ACC112 (cell line): ENCODE data around the gene SYNC.
A peak's percentile ranks its signal among the peaks of the same experiment; 100 is the strongest.
"Not testable (repeated sequence)": the region's sequence is repeated elsewhere in the genome, so short reads cannot be mapped to it uniquely, and the experiment has no call there.

Experiments used
- H2AFZ ChIP-seq: fragments of 200-600 bp; sonication (generic); one replicate; pipeline ENCODE4 v1.6.0; 2017; ENCODE audit warnings: antibody characterized with exemption, low read length; ENCODE audit not compliant: unreplicated experiment
- H3K27ac ChIP-seq: fragments of 200-600 bp; sonication (generic); 2 replicates; pipeline ENCODE4 v1.5.1; 2014; ENCODE audit warnings: low read depth, mild to moderate bottlenecking, antibody characterized with exemption, low read length, moderate library complexity
- H3K27me3 ChIP-seq: fragments of 200-600 bp; sonication (generic); 2 replicates; pipeline ENCODE4 v1.6.1; 2014; ENCODE audit warnings: mild to moderate bottlenecking, antibody characterized with exemption, low read length, moderate library complexity, mixed read lengths; ENCODE audit not compliant: insufficient read depth
- H3K36me3 ChIP-seq: fragments of 200-600 bp; sonication (generic); 2 replicates; pipeline ENCODE4 v1.6.1; 2016; ENCODE audit warnings: mild to moderate bottlenecking, antibody characterized with exemption, low read length, moderate library complexity, mixed read lengths; ENCODE audit not compliant: insufficient read depth
- H3K4me1 ChIP-seq: fragments of 200-600 bp; sonication (generic); one replicate; pipeline ENCODE4 v1.6.1; 2016; ENCODE audit warnings: low read length, mixed read lengths; ENCODE audit not compliant: insufficient read depth, unreplicated experiment, control insufficient read depth
- H3K4me3 ChIP-seq: fragments of 200-600 bp; sonication (generic); 2 replicates; pipeline ENCODE4 v1.5.1; 2014; ENCODE audit warnings: mild to moderate bottlenecking, low read depth, low read length
- H3K79me2 ChIP-seq: fragments of 200-600 bp; sonication (generic); one replicate; pipeline ENCODE4 v1.6.0; 2016; ENCODE audit warnings: low read length; ENCODE audit not compliant: control insufficient read depth, unreplicated experiment, insufficient read depth

Gene SYNC

GRCh38 chr1:32659581-32659980 is 43.0 kb downstream of the SYNC start:
- Histone ChIP-seq H3K4me1 (peaks cover 10% of the 10 kb centered on the region), H3K4me3 (no peak overlapping the region), H2AFZ (no peak overlapping the region), H3K79me2 (peaks cover 45% of the 10 kb centered on the region), H3K36me3 (peaks cover 54% of the 10 kb centered on the region), H3K27me3 (no peaks in the 10 kb centered on the region), H3K27ac (no peak overlapping the region)

GRCh38 chr1:32652244-32652962 is 50.2 kb downstream of the SYNC start:
- peak overlapping the region; percentile 95 for H3K4me3 ChIP-seq
- no peaks in the 10 kb centered on the region for H3K27me3 ChIP-seq
- peaks cover 36% of the 10 kb centered on the region for H3K4me1 ChIP-seq
- H3K79me2 ChIP-seq: peaks cover 81% of the 10 kb centered on the region
- peaks cover 45% of the 10 kb centered on the region for H3K36me3 ChIP-seq
- H2AFZ ChIP-seq: no peak overlapping the region
- H3K27ac ChIP-seq: no peak overlapping the region

GRCh38 chr1:32651461-32652073 is 51.0 kb downstream of the SYNC start:
- Histone ChIP-seq H3K4me3 (peak overlapping the region; percentile 95), H3K27ac (peak overlapping the region; percentile 77), H3K79me2 (peaks cover 76% of the 10 kb centered on the region), H3K36me3 (peaks cover 37% of the 10 kb centered on the region), H3K27me3 (no peaks in the 10 kb centered on the region), H2AFZ (peak overlapping the region; percentile 61), H3K4me1 (peaks cover 36% of the 10 kb centered on the region)

- Histone ChIP-seq H3K36me3 (peaks cover 35% of the 10 kb centered on the region), H3K79me2 (peaks cover 74% of the 10 kb centered on the region), H3K4me3 (peak within 1 kb of the TSS; percentile 95), H2AFZ (peak within 1 kb of the TSS; percentile 99), H3K27ac (peak within 1 kb of the TSS; percentile 98), H3K4me1 (peaks cover 36% of the 10 kb centered on the region), H3K27me3 (no peaks in the 10 kb centered on the region)
Measured at GRCh38 chr1:32650752-32651460, 51.7 kb downstream of the SYNC start, which contains the start of gene RBBP4. RBBP4 (plus strand) TSS chr1:32651208; CDS start chr1:32651307, 99 bp downstream.

GRCh38 chr1:32650248-32650751 is 52.3 kb downstream of the SYNC start, which contains the start of gene ZBTB8OS:
ZBTB8OS (minus strand) TSS chr1:32650550; CDS start chr1:32650529, 21 bp downstream.
- Histone ChIP-seq H3K4me1 (peaks cover 30% of the 10 kb centered on the region), H3K79me2 (peaks cover 74% of the 10 kb centered on the region), H3K4me3 (peak within 1 kb of the TSS; percentile 95), H3K36me3 (peaks cover 29% of the 10 kb centered on the region), H2AFZ (peak within 1 kb of the TSS; percentile 99), H3K27me3 (no peaks in the 10 kb centered on the region), H3K27ac (peak within 1 kb of the TSS; percentile 98)

- Histone ChIP-seq H3K4me3 (no peak overlapping the region; the same call in 1 of the 2 replicates), H3K79me2 (peaks cover 58% of the 10 kb centered on the region), H3K27ac (no peak overlapping the region)
Measured at GRCh38 chr1:32647308-32648134, 55.0 kb downstream of the SYNC start.

GRCh38 chr1:32644426-32644825 is 58.1 kb downstream of the SYNC start:
- no peak overlapping the region for H3K27ac ChIP-seq
- H3K4me3 ChIP-seq: no peak overlapping the region
- H3K4me1 ChIP-seq: peaks cover 5% of the 10 kb centered on the region
- no peak overlapping the region for H2AFZ ChIP-seq
- H3K36me3 ChIP-seq: no peaks in the 10 kb centered on the region
- no peaks in the 10 kb centered on the region for H3K27me3 ChIP-seq
- peaks cover 44% of the 10 kb centered on the region for H3K79me2 ChIP-seq

More at GRCh38 chr1:32647308-32648134, 55.0 kb downstream of the SYNC start:
- H2AFZ ChIP-seq: no peak overlapping the region
- H3K36me3 ChIP-seq: 0 out of 2 replicates have a peak, but pooled peaks cover 5% of the 10 kb centered on the region
- no peaks in the 10 kb centered on the region for H3K27me3 ChIP-seq
- peaks cover 9% of the 10 kb centered on the region for H3K4me1 ChIP-seq

GRCh38 chr1:32642292-32642827 is 60.2 kb downstream of the SYNC start:
- peaks cover 32% of the 10 kb centered on the region for H3K79me2 ChIP-seq
- H2AFZ ChIP-seq: not testable (repeated sequence)

GRCh38 chr1:32639489-32640075 is 63.0 kb downstream of the SYNC start:
- Histone ChIP-seq H3K36me3 (no peaks in the 10 kb centered on the region), H3K27ac (no peak overlapping the region)

More at GRCh38 chr1:32642292-32642827, 60.2 kb downstream of the SYNC start:
- H3K4me3 ChIP-seq, H3K27me3 ChIP-seq, H3K36me3 ChIP-seq, H3K27ac ChIP-seq, H3K4me1 ChIP-seq: not testable (repeated sequence)

More at GRCh38 chr1:32639489-32640075, 63.0 kb downstream of the SYNC start:
- Histone ChIP-seq H3K79me2 (peaks cover 21% of the 10 kb centered on the region), H2AFZ (no peak overlapping the region), H3K27me3 (no peaks in the 10 kb centered on the region), H3K4me1 (no peaks in the 10 kb centered on the region), H3K4me3 (no peak overlapping the region)
